NCI-H2081 treated with DMSO at 0.1 percent for 48 hours (cell line): Measurements from ENCODE around the gene HIF3A.
"Not testable (repeated sequence)": the region's sequence is repeated elsewhere in the genome, so short reads cannot be mapped to it uniquely, and the experiment has no call there.

Experiments
- DNase-seq: peaks from one replicate; lab custom pipeline; 2025; lab: John Stamatoyannopoulos, UW

HIF3A gene

DNA sequence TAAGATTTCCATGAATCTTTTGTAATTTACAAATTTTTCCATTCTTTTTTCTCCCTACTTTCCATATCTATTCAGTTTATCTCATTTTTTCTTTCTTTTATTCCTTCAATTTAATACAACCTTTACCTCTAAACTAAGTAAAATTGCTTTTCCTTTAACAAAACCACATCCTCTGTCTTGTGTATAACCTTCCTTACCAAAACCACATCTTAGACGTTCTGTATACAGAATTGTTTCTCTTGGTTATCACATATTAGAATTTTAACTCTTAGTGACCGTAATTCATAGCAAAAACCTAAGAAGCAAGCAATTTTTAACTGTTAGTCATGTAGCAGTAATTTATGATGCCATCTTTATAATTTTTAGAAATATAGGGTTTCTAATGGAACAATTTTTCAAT lies 65.1 kb downstream of the HIF3A start:
- no peak for DNase-seq

- DNase-seq, result no peak
These were observed 67.5 kb downstream of the HIF3A start for GRCh38 chr19:46364359-46364758.

DNA sequence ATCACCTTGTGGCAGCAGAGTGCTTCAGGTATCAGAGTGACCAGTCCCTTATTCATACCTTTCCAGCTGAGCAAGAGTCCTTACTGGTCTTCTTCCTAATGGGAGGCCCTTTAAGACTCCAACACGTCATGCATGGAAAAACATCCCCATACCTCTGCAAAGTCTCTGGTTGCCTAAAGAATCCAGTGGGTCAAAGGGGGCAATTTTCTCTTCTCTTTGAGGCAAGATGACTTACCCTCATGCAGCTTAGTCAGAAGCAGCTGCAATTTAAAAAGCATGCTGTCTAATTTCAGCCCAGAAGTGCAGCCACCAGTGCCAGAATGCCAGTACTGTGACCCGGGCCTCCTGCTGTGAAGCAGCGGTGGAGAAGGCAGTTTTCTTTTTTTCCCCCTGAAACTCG lies 68.7 kb downstream of the HIF3A start:
- DNase-seq, result no peak

- no peak for DNase-seq
These were observed 69.9 kb downstream of the HIF3A start for GRCh38 chr19:46366620-46367292.

GRCh38 chr19:46367426-46367825 lies 70.6 kb downstream of the HIF3A start:
- no peak for DNase-seq

DNA sequence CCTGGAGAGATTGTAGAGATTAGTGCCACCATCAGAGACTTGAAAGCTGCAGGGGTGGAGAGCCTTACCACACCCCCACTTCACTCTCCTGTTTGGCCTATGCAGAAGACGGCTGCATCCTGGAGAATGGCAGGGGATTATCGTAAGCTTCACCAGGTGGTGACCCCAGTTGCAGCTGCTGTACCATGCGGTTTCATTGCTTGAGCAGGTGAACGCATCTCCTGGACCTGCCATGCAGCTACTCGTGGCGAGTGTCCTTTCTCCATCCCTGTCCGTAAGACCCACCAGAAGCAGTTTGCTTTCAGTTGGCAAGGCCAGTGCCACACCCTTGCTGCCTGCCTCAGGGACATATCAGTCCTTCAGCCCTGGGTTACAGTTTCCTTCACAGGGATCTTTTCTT lies 71.3 kb downstream of the HIF3A start:
- no peak for DNase-seq

GRCh38 chr19:46369817-46370216 lies 73.0 kb downstream of the HIF3A start:
- no peak for DNase-seq

GRCh38 chr19:46371371-46371901 lies 74.6 kb downstream of the HIF3A start:
- no peak for DNase-seq

GRCh38 chr19:46372901-46373490 lies 76.2 kb downstream of the HIF3A start:
- no peak for DNase-seq

DNA sequence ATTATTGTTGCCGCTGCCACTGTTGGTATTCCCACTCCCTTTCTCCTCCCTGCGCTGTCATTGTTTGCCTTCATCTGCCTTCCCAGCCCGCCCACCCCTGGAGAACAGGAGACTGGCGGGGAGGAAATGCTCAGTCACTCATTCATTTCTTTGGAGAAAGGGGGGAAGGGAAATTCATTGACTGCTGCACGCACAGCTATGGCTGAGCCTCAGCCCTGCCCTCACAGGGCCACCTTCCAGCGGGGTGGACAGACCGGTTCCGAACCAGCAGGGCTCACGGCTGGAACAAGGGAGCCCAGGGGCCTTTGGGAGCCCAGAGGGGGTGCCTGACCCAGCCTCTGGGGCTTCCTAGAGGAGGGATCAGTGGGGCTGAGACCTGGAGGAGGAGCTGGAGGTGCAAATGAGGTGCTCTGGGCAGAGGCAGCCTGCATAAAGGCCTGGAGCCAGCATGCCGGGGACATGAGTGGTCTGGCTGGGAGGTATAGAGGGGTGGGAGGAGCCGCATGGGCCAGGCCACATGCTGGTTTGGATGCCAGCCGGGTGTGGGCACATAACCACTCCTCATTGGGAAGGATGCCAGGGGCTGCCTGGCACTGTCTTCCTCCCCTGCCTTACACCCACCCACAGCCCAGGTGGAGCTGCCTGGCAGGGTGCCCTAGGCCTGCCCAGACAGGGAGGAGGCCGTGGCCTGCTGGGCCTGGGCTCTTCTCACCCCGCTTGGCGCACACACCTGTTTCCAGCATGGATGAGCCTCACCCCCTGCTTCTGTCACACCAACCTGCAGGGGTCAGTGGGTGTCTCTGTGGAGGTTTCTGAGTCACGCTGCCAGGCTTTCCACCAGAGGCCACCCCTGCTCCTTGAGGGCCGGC lies 76.9 kb downstream of the HIF3A start:
- DNase-seq, result peak; percentile 86

GRCh38 chr19:46374536-46375475 lies 78.0 kb downstream of the HIF3A start:
- DNase-seq, result no peak

- not testable (repeated sequence) for DNase-seq
These were observed 78.7 kb downstream of the HIF3A start for GRCh38 chr19:46375476-46376067.

DNA sequence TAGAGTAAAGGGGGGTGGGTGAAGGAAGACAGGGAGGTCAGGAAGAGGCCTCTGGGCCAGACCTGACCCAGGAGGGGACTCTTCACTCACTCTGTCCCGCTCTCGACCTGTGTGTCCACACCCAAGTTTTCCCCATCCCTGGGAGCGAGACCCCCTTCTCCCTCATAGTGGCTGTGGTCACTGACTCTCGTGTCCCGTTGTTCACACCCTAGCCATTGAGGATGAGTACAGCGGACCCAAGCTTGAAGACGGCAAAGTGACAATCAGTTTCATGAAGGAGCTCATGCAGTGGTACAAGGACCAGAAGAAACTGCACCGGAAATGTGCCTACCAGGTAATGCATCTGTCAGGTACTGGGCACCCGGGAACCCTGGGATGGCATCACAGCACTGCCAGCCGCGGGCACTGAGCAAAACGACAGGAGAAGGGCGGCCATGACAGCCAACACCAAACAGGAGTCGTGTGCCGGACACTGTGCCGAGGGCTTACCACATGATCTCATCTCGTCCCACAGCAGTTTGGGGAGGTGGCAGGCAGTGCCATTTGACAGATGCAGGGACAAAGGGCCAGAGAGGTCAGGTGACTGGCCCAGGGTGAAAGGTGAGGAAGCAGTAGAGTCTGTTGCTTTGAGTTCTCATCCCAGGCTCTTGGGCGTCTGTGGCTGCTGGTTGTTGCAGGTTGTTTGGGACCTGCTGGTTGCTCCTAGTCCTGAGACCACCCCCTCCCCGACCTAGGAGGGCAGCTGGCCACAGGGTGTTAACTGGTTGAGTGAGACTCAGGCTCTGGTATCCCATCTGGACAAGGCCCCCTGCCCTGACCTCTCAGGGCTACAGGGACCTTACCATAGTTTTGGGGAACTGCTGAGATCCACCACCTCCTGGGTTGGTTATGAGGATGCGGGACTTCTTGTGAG lies 79.7 kb downstream of the HIF3A start:
- DNase-seq, result no peak

- no peak for DNase-seq
These were observed 81.4 kb downstream of the HIF3A start for GRCh38 chr19:46378268-46378667.

DNA sequence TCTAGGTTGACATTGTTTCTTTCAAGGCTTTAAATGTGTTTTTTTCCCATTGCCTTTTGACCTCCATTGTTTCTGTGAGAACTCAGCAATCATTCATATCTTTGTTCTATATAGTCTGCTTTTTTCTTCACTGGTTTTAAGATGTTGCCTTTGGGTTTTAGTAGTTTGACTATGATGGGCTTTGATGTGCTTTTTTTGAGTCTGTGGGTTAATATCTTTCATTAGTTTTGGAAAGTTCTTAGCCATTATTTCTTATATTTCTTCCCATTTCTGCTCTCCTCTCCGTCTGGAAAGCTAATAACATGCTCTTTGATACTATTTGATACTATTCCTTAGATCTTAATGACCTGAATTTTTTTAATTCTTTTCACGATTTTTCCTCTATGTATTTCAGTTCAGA lies 83.8 kb downstream of the HIF3A start:
- DNase-seq, result no peak

- DNase-seq, result no peak
These were observed 84.5 kb downstream of the HIF3A start for GRCh38 chr19:46381346-46381745.

GRCh38 chr19:46381756-46382345 lies 85.0 kb downstream of the HIF3A start:
- no peak for DNase-seq

GRCh38 chr19:46383171-46383815 lies 86.5 kb downstream of the HIF3A start:
- no peak for DNase-seq

DNA sequence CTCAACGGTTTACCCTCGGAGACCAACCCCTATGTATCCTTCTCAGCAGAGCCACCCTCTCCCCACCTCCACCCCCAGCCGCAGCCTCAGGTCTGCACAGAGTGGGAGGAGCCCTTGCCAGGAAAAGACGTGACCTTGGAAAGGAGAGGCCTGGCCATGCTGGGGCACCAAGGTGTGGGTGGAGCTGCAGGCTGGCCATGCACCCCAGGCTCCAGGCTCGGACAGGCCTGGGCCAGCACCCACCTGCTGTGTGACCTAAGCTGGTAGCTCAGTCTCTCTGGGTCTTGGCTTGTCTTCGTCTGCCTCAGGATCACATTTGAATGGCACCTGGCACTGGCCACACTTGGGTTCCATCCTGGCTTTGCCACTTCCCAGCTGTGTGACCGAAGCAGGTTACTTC lies 87.0 kb downstream of the HIF3A start:
- no peak for DNase-seq
